ENCODE results near the gene SPTSSB.

- TF ChIP-seq, protein P1, sequence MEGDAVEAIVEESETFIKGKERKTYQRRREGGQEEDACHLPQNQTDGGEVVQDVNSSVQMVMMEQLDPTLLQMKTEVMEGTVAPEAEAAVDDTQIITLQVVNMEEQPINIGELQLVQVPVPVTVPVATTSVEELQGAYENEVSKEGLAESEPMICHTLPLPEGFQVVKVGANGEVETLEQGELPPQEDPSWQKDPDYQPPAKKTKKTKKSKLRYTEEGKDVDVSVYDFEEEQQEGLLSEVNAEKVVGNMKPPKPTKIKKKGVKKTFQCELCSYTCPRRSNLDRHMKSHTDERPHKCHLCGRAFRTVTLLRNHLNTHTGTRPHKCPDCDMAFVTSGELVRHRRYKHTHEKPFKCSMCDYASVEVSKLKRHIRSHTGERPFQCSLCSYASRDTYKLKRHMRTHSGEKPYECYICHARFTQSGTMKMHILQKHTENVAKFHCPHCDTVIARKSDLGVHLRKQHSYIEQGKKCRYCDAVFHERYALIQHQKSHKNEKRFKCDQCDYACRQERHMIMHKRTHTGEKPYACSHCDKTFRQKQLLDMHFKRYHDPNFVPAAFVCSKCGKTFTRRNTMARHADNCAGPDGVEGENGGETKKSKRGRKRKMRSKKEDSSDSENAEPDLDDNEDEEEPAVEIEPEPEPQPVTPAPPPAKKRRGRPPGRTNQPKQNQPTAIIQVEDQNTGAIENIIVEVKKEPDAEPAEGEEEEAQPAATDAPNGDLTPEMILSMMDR (conservative IDR thresholded peaks at IDR 0.05 in 1 of 2, IDR thresholded peaks at IDR 0.05 in 1 of 2; ENCODE audit: low read depth in 1 of 2, low read length in 2 of 2), result no peak
- TF ChIP-seq EZH2 (IDR thresholded peaks at IDR 0.05; ENCODE audit: low read length, missing control alignments), result no peak
These were observed 22.5 kb upstream of the SPTSSB start for GRCh38 chr3:161393803-161394202.
